CD4-positive, alpha-beta memory T cell (primary cell): ENCODE results near the gene DR1. TPM values are rescaled to one million over a fixed set of nuclear protein-coding genes. Genes with fewer than 3 reads are reported as not detected.

ENCODE experiments used
- CTCF ChIA-PET: fragments of 350-600 bp; sonication (Branson Sonifier 250); formaldehyde crosslinking; loops from one replicate; lab custom pipeline; 2021; ENCODE audit warnings: inconsistent platforms; ENCODE audit not compliant: partially characterized antibody; lab: Charles Lee
- POLR2A ChIA-PET: fragments of 350-600 bp; sonication (Branson Sonifier 250); formaldehyde crosslinking; loops from one replicate; lab custom pipeline; 2021; ENCODE audit not compliant: partially characterized antibody; lab: Charles Lee
- DNase-seq, 5 donors: peaks; one replicate each; pipeline versions ENCODE4 v3.0.0 to v3.0.0-alpha.2; 2020 to 2022; ENCODE audit warnings: mixed read lengths in 1 of 5
- H3K27ac ChIP-seq: one replicate; pipeline ENCODE4 v1.7.0; 2013; ENCODE audit warnings: low read depth, low read length
- H3K27me3 ChIP-seq: 2 replicates; pipeline ENCODE4 v1.7.0; 2013; ENCODE audit warnings: mild to moderate bottlenecking, low read length, moderate library complexity; ENCODE audit not compliant: insufficient read depth
- H3K36me3 ChIP-seq: 2 replicates; pipeline ENCODE4 v1.7.0; 2013; ENCODE audit warnings: mild to moderate bottlenecking, low read length, moderate library complexity; ENCODE audit not compliant: insufficient read depth
- H3K4me1 ChIP-seq: 2 replicates; pipeline ENCODE4 v1.7.0; 2013; ENCODE audit warnings: mild to moderate bottlenecking, low read length, moderate library complexity; ENCODE audit not compliant: insufficient read depth
- H3K4me3 ChIP-seq, 2 donors: one replicate each; pipeline ENCODE4 v1.7.0; 2013; ENCODE audit warnings: low read length in 2 of 2, mild to moderate bottlenecking in 1 of 2
- H3K9me3 ChIP-seq, 2 donors: one replicate each; pipeline ENCODE4 v1.7.0; 2013; ENCODE audit warnings: low read length in 2 of 2, control low read depth in 1 of 2; ENCODE audit not compliant: control insufficient read depth in 1 of 2
- H3K27ac Mint-ChIP-seq, 7 donors: one replicate each; pipeline ENCODE4 v1.8.0; 2020 to 2021; ENCODE audit warnings: mixed read lengths in 7 of 7, mild to moderate bottlenecking in 6 of 7, inconsistent platforms in 3 of 7, moderate library complexity in 3 of 7
- H3K27me3 Mint-ChIP-seq, 2 donors: one replicate each; pipeline ENCODE4 v1.8.0; 2020 to 2021; ENCODE audit warnings: mixed read lengths in 2 of 2
- H3K36me3 Mint-ChIP-seq, 2 donors: one replicate each; pipeline ENCODE4 v1.8.0; 2020 to 2021; ENCODE audit warnings: mixed read lengths in 2 of 2, inconsistent platforms in 1 of 2, mild to moderate bottlenecking in 1 of 2
- H3K4me1 Mint-ChIP-seq, 4 donors: one replicate each; pipeline ENCODE4 v1.8.0; 2020 to 2021; ENCODE audit warnings: mixed read lengths in 4 of 4, mild to moderate bottlenecking in 1 of 4
- H3K4me3 Mint-ChIP-seq, 8 donors: one replicate each; pipeline ENCODE4 v1.8.0; 2020 to 2021; ENCODE audit warnings: mixed read lengths in 8 of 8, mild to moderate bottlenecking in 7 of 8, moderate library complexity in 6 of 8, inconsistent platforms in 3 of 8
- H3K9me3 Mint-ChIP-seq, 8 donors: one replicate each; pipeline ENCODE4 v1.8.0; 2020 to 2021; ENCODE audit warnings: mixed read lengths in 8 of 8, mild to moderate bottlenecking in 5 of 8, inconsistent platforms in 3 of 8, moderate library complexity in 1 of 8
- intact Hi-C: fragments of 100-400 bp; cut with micrococcal nuclease; formaldehyde crosslinking; loops from one replicate; pipeline ENCODE4 v1.15.1; 2023
- polyA plus RNA-seq, 2 donors: library from polyadenylated mRNA; unstranded; fragments of 300-500 nt; fragmentation: Illumina TruSeq; gene quantifications; one replicate each; pipeline ENCODE4 v1.2.3, GENCODE V29; 2021
- total RNA-seq, 2 experiments: library from RNA; stranded (reverse); gene quantifications; one replicate each; pipeline ENCODE4 v1.2.3, GENCODE V29; 2021

DR1 gene
- total RNA-seq (10 to 100 TPM; 71.8 to 71.9 TPM), polyA plus RNA-seq (10 to 100 TPM; 64.0 to 71.8 TPM)

DNA sequence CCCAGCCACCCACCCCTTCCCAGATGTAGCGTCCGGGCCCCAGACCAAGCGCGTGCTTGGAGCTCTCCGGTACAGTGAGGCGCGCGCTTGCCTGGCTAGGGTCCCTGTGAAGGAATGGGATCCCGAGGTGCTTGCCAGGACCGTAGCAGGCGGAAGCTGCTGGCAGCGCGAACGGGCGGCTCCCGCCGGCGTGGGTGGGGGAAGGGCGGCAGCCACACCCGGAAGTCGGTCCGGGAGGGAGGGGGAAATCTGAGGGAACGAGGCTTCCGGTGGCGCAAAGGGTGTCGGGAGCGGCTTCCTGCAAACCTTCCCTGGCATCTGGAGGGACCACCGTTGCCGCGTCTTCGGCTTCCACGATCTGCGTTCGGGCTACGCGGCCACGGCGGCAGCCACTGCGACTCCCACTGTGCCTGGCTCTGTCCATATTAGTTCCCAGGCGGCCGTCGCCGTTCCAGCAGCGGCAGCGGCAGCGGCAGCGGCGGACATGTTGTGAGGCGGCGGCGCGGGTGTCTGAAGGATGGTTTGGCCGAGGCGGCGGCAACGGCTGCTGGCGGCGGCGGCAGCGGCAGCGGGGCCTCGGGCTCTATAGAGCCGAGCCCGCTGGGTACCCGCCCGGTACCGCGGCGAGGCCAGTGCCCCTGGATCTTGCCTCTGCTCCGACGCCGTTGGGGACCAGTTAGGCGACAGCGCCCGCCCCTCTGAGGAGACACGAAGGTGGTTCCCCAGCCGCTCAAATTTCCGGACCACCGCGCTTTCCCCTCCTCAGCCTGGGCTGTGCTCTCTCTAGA, at the start of gene DR1:
TSS of gene DR1 (plus strand) at position 275 of the 788 bp plus-strand sequence. CDS start 739 bp downstream, outside the sequence.
- Histone ChIP-seq H3K9me3 (no peaks in the 10 kb centered on the region), H3K27me3 (no peaks in the 10 kb centered on the region), H3K27ac (peak within 1 kb of the TSS; percentile 91), H3K36me3 (no peaks in the 10 kb centered on the region), H3K4me3 (peak within 1 kb of the TSS; percentile 80 to 100), H3K4me1 (peaks cover 46% of the 10 kb centered on the region)
- peak within 1 kb of the TSS; percentile 96 to 99 (median 98) for H3K4me3 Mint-ChIP-seq
- H3K9me3 Mint-ChIP-seq, result peaks cover 0 to 2% (median 0%) of the 10 kb centered on the region in 8 donors
- peaks cover 0 to 33% of the 10 kb centered on the region in 2 donors for H3K36me3 Mint-ChIP-seq
- peaks cover 23 to 59% (median 30%) of the 10 kb centered on the region in 4 donors for H3K4me1 Mint-ChIP-seq
- ChIA-PET POLR2A (interaction anchor here (0.6 to 2.7 kb wide), 24 partner anchors 8 to 1397 kb away, joined by 3 to 33 read pairs (median 6); partner anchors contain the start of genes BRDT, DIPK1A, DNTTIP2 and GCLM), CTCF (interaction anchor here (0.9 to 3.7 kb wide), 8 partner anchors 8 to 1888 kb away, joined by 3 to 33 read pairs (median 3); partner anchors contain the start of gene RWDD3)
- peak; percentile 87 to 92 (median 89) for DNase-seq
- H3K27me3 Mint-ChIP-seq, result no peaks in the 10 kb centered on the region
- H3K27ac Mint-ChIP-seq, result peak within 1 kb of the TSS; percentile 95 to 99 (median 98)
- intact Hi-C loops, result loop anchor here (1.0 to 5.0 kb wide), 10 partner anchors 41 to 1616 kb away; partner anchors contain the start of genes ABCD3, CCDC18, DIPK1A and GCLM

DNA sequence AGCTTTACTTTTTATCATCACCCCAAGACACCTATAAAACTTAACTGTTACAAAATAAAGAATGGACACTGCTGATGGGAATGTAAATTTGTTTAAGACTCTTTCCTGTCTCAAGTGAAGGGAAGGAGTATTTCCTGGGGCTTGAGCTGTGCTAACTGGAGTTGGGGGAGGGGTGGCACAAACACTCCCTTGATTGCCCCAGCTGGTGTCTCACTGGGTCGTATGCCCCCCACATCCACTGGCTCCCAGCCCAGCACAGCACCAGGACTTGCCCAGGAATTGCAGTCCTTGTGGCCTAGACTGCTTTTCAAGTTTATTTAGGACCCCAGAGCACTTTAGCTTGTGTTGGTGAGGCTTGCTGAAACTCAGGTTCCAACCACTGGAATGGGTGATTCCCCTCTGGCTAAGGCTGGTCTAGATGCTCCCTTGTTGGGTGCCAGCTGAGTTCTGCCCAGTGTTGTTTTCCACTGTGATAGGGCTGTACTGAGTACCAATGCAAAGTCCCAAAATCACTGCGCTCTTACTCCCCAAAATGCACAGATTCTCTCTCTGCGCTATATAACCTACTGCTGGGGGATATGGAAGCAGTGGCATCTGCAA, 49.1 kb upstream of the DR1 start:
- ChIA-PET CTCF (no interaction called here), POLR2A (no interaction called here)
- Mint-ChIP-seq H3K27ac (no peak overlapping the region), H3K36me3 (peaks cover 20 to 23% of the 10 kb centered on the region in 2 donors), H3K27me3 (no peaks in the 10 kb centered on the region), H3K4me3 (no peak overlapping the region), H3K4me1 (no peaks in the 10 kb centered on the region), H3K9me3 (no peaks in the 10 kb centered on the region)
- Histone ChIP-seq H3K9me3 (no peaks in the 10 kb centered on the region), H3K27me3 (no peaks in the 10 kb centered on the region), H3K27ac (no peak overlapping the region), H3K4me3 (no peak overlapping the region), H3K4me1 (no peaks in the 10 kb centered on the region), H3K36me3 (no peaks in the 10 kb centered on the region)
- no peak for DNase-seq
- intact Hi-C loops, result no loop called here

DNA sequence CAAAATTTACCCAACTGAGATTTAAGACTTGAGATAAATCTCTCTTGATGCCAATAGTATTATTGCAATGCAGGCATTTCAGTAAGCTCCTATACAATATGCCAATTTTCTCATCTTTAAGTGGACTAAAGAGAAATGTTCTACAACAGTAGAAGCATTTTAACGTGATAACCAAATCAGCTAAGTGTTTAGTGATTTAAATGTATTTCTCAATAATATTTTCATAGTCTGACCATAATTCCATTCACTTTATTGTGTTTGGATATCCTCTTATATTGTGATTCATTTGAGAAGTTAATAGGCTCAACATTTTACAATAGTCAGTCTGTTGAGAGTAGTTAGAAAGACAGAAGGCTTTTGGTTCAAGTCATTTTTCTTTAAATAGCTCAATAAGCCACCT, 44.6 kb upstream of the DR1 start:
- CTCF ChIA-PET, result interaction anchor here (1.5 kb wide), 1 partner anchor 514 kb away, joined by 5 read pairs; no protein-coding TSS in a partner anchor
- intact Hi-C loops, result loop anchor here (10.0 kb wide), 2 partner anchors 324 to 514 kb away; no protein-coding TSS in a partner anchor

DNA sequence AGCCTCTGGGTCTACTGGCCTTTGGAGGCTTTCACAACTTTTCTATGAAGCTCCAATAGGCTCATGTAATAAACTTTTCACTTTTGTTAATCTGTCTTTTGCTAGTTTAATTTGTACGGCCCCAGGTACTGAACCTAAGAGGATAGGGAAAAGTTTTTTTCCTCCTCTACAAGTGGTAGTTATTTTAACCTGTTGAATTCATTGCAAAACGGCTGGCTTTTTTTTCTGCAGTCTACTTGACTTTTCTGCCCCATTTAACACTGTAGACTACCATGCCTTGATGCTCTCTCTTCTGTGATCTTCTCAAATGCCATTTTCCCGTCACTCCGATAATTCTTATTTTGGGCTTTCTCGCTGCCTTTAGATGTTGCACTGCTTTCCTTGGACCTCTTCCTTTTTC, 43.6 kb upstream of the DR1 start:
- no peak overlapping the region for H3K4me3 Mint-ChIP-seq
- CTCF ChIA-PET, result interaction anchor here (1.5 kb wide), 1 partner anchor 513 kb away, joined by 5 read pairs; no protein-coding TSS in a partner anchor
- POLR2A ChIA-PET, result interaction anchor here (0.6 kb wide), 1 partner anchor 187 kb away, joined by 3 read pairs; no protein-coding TSS in a partner anchor
- H3K4me1 Mint-ChIP-seq, result peaks cover 0 to 1% (median 0%) of the 10 kb centered on the region in 4 donors
- Histone ChIP-seq H3K36me3 (no peaks in the 10 kb centered on the region), H3K27me3 (no peaks in the 10 kb centered on the region), H3K4me1 (no peaks in the 10 kb centered on the region), H3K4me3 (no peak overlapping the region), H3K27ac (no peak overlapping the region), H3K9me3 (no peaks in the 10 kb centered on the region)
- H3K27ac Mint-ChIP-seq, result no peak overlapping the region
- intact Hi-C loops, result loop anchor here (10.0 kb wide), 2 partner anchors 323 to 513 kb away; no protein-coding TSS in a partner anchor
- no peak for DNase-seq
- H3K9me3 Mint-ChIP-seq, result no peaks in the 10 kb centered on the region
- peaks cover 15 to 17% of the 10 kb centered on the region in 2 donors for H3K36me3 Mint-ChIP-seq
- H3K27me3 Mint-ChIP-seq, result no peaks in the 10 kb centered on the region

More for the DNA sequence above, 44.6 kb upstream of the DR1 start:
- Mint-ChIP-seq H3K27ac (no peak overlapping the region), H3K4me3 (no peak overlapping the region), H3K27me3 (no peaks in the 10 kb centered on the region), H3K4me1 (peaks cover 0 to 1% (median 0%) of the 10 kb centered on the region in 4 donors), H3K36me3 (peaks cover 15 to 17% of the 10 kb centered on the region in 2 donors), H3K9me3 (no peaks in the 10 kb centered on the region)
- Histone ChIP-seq H3K9me3 (no peaks in the 10 kb centered on the region), H3K27ac (no peak overlapping the region), H3K4me1 (no peaks in the 10 kb centered on the region), H3K4me3 (no peak overlapping the region), H3K36me3 (no peaks in the 10 kb centered on the region), H3K27me3 (no peaks in the 10 kb centered on the region)
- no peak for DNase-seq
- POLR2A ChIA-PET, result no interaction called here

DNA sequence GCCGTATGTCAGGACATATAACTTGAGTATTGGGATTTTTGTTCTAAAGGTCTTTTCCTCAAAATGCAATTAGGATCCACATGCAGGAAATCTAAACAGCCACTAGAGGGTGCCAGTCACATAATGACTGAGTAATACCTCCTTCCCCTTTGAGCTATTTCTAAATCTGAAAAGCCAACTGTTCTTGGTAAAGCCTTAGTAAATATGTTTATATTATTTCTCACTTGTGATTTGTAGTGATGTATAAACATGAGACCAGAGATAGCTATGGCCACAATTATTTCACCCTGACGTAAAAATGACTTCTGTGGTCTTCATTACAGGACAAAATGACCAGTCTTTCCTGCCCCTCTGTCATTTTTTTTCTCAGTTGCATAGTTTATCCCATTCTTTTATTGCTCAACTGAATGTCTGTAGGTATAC, 41.0 kb upstream of the DR1 start:
- intact Hi-C loops, result loop anchor here (1.0 to 10.0 kb wide), 7 partner anchors 40 to 540 kb away; partner anchors contain the start of gene DR1
- Mint-ChIP-seq H3K4me1 (peaks cover 0 to 1% (median 0%) of the 10 kb centered on the region in 4 donors), H3K4me3 (no peak overlapping the region), H3K9me3 (no peaks in the 10 kb centered on the region), H3K27ac (no peak overlapping the region), H3K36me3 (peaks cover 6 to 15% of the 10 kb centered on the region in 2 donors), H3K27me3 (no peaks in the 10 kb centered on the region)
- no peaks in the 10 kb centered on the region for H3K36me3 ChIP-seq
- H3K4me3 ChIP-seq, result no peak overlapping the region
- H3K9me3 ChIP-seq, result no peaks in the 10 kb centered on the region
- H3K4me1 ChIP-seq, result no peaks in the 10 kb centered on the region
- CTCF ChIA-PET, result interaction anchor here (0.6 to 3.1 kb wide), 53 partner anchors 9 to 606 kb away, joined by 3 to 40 read pairs (median 5); partner anchors contain the start of genes DR1, MTF2 and RPL5
- POLR2A ChIA-PET, result interaction anchor here (0.6 to 1.6 kb wide), 6 partner anchors 11 to 541 kb away, joined by 3 to 8 read pairs (median 4); partner anchors contain the start of gene DR1
- no peak overlapping the region for H3K27ac ChIP-seq
- DNase-seq, result peak; percentile 51 to 60 (median 59)
- H3K27me3 ChIP-seq, result no peaks in the 10 kb centered on the region

DNA sequence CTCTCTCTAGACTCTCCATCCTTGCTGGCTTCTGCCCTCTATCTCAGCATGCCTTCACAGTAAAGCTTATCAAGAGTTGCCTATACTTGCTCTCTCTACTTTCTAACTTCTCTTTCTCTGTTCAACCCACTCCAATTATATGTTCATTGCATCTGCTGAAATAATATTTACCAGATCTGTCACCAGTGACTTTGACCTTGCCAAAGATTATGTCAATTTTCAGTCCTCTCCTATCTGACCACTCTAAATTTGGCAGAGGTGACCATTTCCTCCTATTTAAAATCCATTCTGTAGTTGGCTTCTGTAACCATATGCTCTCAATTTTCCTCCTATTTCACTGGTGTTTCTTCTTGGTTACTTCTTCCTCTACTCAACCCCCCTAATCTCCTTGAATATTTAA, 38.8 kb upstream of the DR1 start:
- POLR2A ChIA-PET, result no interaction called here
- H3K4me3 Mint-ChIP-seq, result no peak overlapping the region

More for the DNA sequence above, 38.8 kb upstream of the DR1 start:
- H3K27me3 ChIP-seq, result no peaks in the 10 kb centered on the region
- no peaks in the 10 kb centered on the region for H3K27me3 Mint-ChIP-seq
- CTCF ChIA-PET, result no interaction called here
- no peak overlapping the region for H3K27ac Mint-ChIP-seq
- DNase-seq, result no peak
- H3K27ac ChIP-seq, result no peak overlapping the region
- H3K4me3 ChIP-seq, result no peak overlapping the region
- H3K36me3 ChIP-seq, result no peaks in the 10 kb centered on the region
- no peaks in the 10 kb centered on the region for H3K9me3 ChIP-seq
- H3K36me3 Mint-ChIP-seq, result peaks cover 2 to 21% of the 10 kb centered on the region in 2 donors
- peaks cover 0 to 1% (median 0%) of the 10 kb centered on the region in 4 donors for H3K4me1 Mint-ChIP-seq
- intact Hi-C loops, result loop anchor here (10.0 kb wide), 2 partner anchors 318 to 508 kb away; no protein-coding TSS in a partner anchor
- H3K9me3 Mint-ChIP-seq, result no peaks in the 10 kb centered on the region
- no peaks in the 10 kb centered on the region for H3K4me1 ChIP-seq
